ENCODE results near the gene DACT1. TPM values are rescaled to one million over a fixed set of nuclear protein-coding genes. Genes with fewer than 3 reads are reported as not detected.

Gene DACT1
- total and polyA plus RNA-seq, 12 donors: 1.1 to 5.5 (median 2.2) TPM

GRCh38 chr14:58690801-58691516 is 53.2 kb downstream of the DACT1 start:
- no peaks in the 10 kb centered on the region for H3K27me3 ChIP-seq
- H3K27ac ChIP-seq: no peak overlapping the region
- no peak for ATAC-seq
- WGBS, 2 donors: 63 to 75% methylated on average over 14 of the region's 14 CpGs
- intact Hi-C loops (cut with DNase I): no loop called here
- no peak for DNase-seq
- H3K36me3 ChIP-seq: no peaks in the 10 kb centered on the region
- no peak overlapping the region for H3K4me3 ChIP-seq
- peaks cover 0 to 19% (median 0%) of the 10 kb centered on the region in 11 donors for H3K9me3 ChIP-seq
- no peaks in the 10 kb centered on the region for H3K4me1 ChIP-seq
- TF ChIP-seq CTCF (IDR thresholded peaks at IDR 0.05): no peak

GRCh38 chr14:58693048-58693447 is 55.3 kb downstream of the DACT1 start:
- TF ChIP-seq CTCF (IDR thresholded peaks at IDR 0.05): no peak
- H3K4me1 ChIP-seq: no peaks in the 10 kb centered on the region

GRCh38 chr14:58695514-58695913 is 57.8 kb downstream of the DACT1 start:
- intact Hi-C loops (cut with DNase I): no loop called here

More at GRCh38 chr14:58693048-58693447, 55.3 kb downstream of the DACT1 start:
- Histone ChIP-seq H3K9me3 (peaks cover 0 to 8% (median 0%) of the 10 kb centered on the region in 11 donors), H3K36me3 (no peaks in the 10 kb centered on the region), H3K27ac (no peak overlapping the region), H3K27me3 (no peaks in the 10 kb centered on the region), H3K4me3 (no peak overlapping the region)
- ATAC-seq (no peak), DNase-seq (no peak)
- intact Hi-C loops (cut with DNase I): no loop called here
- 84 to 89% methylated on average over 4 of the region's 4 CpGs for WGBS, 2 donors

GRCh38 chr14:58697266-58697929 is 59.6 kb downstream of the DACT1 start:
- no peak for ATAC-seq
- 94 to 96% methylated on average over 2 of the region's 2 CpGs for WGBS, 2 donors
- Histone ChIP-seq H3K27ac (no peak overlapping the region), H3K4me1 (peaks cover 0 to 21% (median 0%) of the 10 kb centered on the region in 9 donors), H3K27me3 (no peaks in the 10 kb centered on the region), H3K36me3 (no peaks in the 10 kb centered on the region), H3K4me3 (no peak overlapping the region), H3K9me3 (no peaks in the 10 kb centered on the region)
- TF ChIP-seq CTCF (IDR thresholded peaks at IDR 0.05): no peak
- intact Hi-C loops (cut with DNase I): no loop called here
- no peak for DNase-seq

More at GRCh38 chr14:58695514-58695913, 57.8 kb downstream of the DACT1 start:
- TF ChIP-seq CTCF (IDR thresholded peaks at IDR 0.05): no peak
- peaks cover 0 to 14% (median 0%) of the 10 kb centered on the region in 9 donors for H3K4me1 ChIP-seq
- WGBS, 2 donors: 95 to 96% methylated on average over 1 of the region's 1 CpG
- H3K27ac ChIP-seq: no peak overlapping the region
- no peaks in the 10 kb centered on the region for H3K27me3 ChIP-seq
- DNase-seq (no peak), ATAC-seq (no peak)
- no peaks in the 10 kb centered on the region for H3K9me3 ChIP-seq
- no peaks in the 10 kb centered on the region for H3K36me3 ChIP-seq
- H3K4me3 ChIP-seq: no peak overlapping the region

Other genes with a start within 250 kb of the DACT1 start
- gene TOMM20L, start 242.0 kb upstream of the DACT1 start, total RNA-seq: not detected
- not detected for gene TOMM20L, start 242.0 kb upstream of the DACT1 start, polyA plus RNA-seq
- 10 to 100 TPM; 24.6 to 39.3 (median 26.3) TPM for gene TIMM9, start 210.4 kb upstream of the DACT1 start, total RNA-seq
- gene TIMM9, start 210.4 kb upstream of the DACT1 start, polyA plus RNA-seq: 10 to 100 TPM; 23.8 to 46.9 TPM
- 10 to 100 TPM in 9 of 10 donors, 1 to 10 TPM in 1; 8.0 to 15.9 (median 12.4) TPM for gene KIAA0586, start 210.2 kb upstream of the DACT1 start, total RNA-seq
- 1 to 10 TPM; 3.8 to 6.3 TPM for gene KIAA0586, start 210.2 kb upstream of the DACT1 start, polyA plus RNA-seq

Data from heart right ventricle (tissue), 16 donors.